HEK293 (cell line): ENCODE data around the gene FAM193B.
A peak's percentile ranks its signal among the peaks of the same experiment; 100 is the strongest.

Experiments
- BCL11A ChIP-seq: fragments of 450-650 bp; formaldehyde crosslinking; IDR thresholded peaks from 2 replicates; pipeline ENCODE4 v1.5.1; 2016; ENCODE audit warnings: low read depth, missing biosample characterization, missing genetic modification characterization
- GLI2 ChIP-seq: fragments of 450-650 bp; formaldehyde crosslinking; IDR thresholded peaks from 2 replicates; pipeline ENCODE4; 2017; ENCODE audit warnings: missing biosample characterization, missing genetic modification characterization, low read depth, borderline replicate concordance
- HOXC10 ChIP-seq: sonication (generic); formaldehyde crosslinking; IDR thresholded peaks from 2 replicates; pipeline ENCODE4 v1.8.1; 2023; ENCODE audit warnings: mild to moderate bottlenecking, missing genetic modification reagents
- KLF7 ChIP-seq: fragments of 450-650 bp; formaldehyde crosslinking; IDR thresholded peaks from 2 replicates; pipeline ENCODE4 v1.5.1; 2016; ENCODE audit warnings: missing biosample characterization, missing genetic modification characterization, borderline replicate concordance
- SCRT2 ChIP-seq: fragments of 450-650 bp; formaldehyde crosslinking; IDR thresholded peaks from 2 replicates; pipeline ENCODE4 v1.5.1; 2016; ENCODE audit warnings: missing biosample characterization, missing genetic modification characterization
- SP3 ChIP-seq: fragments of 450-650 bp; formaldehyde crosslinking; IDR thresholded peaks from 2 replicates; pipeline ENCODE4 v1.5.1; 2016; ENCODE audit warnings: missing biosample characterization, missing genetic modification characterization
- ZBTB20 ChIP-seq: fragments of 450-650 bp; formaldehyde crosslinking; IDR thresholded peaks from 2 replicates; pipeline ENCODE4 v1.5.1; 2016; ENCODE audit warnings: missing biosample characterization, missing genetic modification characterization
- ZIC2 ChIP-seq: fragments of 450-650 bp; formaldehyde crosslinking; IDR thresholded peaks from 2 replicates; pipeline ENCODE4 v1.5.1; 2016; ENCODE audit warnings: missing biosample characterization, missing genetic modification characterization
- ZNF214 ChIP-seq: fragments of 450-650 bp; formaldehyde crosslinking; IDR thresholded peaks from 2 replicates; pipeline ENCODE4 v1.5.1; 2017; ENCODE audit warnings: missing biosample characterization, mild to moderate bottlenecking, missing genetic modification characterization, borderline replicate concordance
- ZNF48 ChIP-seq: fragments of 450-650 bp; formaldehyde crosslinking; IDR thresholded peaks from 2 replicates; pipeline ENCODE4 v1.5.1; 2016; ENCODE audit warnings: missing biosample characterization, missing genetic modification characterization
- ZNF529 ChIP-seq: fragments of 450-650 bp; formaldehyde crosslinking; IDR thresholded peaks from 2 replicates; pipeline ENCODE4 v1.5.1; 2017; ENCODE audit warnings: missing genetic modification characterization, missing biosample characterization; ENCODE audit not compliant: insufficient replicate concordance
- ZNF560 ChIP-seq: fragments of 450-650 bp; formaldehyde crosslinking; IDR thresholded peaks from 2 replicates; pipeline ENCODE4 v1.5.1; 2017; ENCODE audit warnings: missing biosample characterization, missing genetic modification characterization, borderline replicate concordance
- ZNF585B ChIP-seq: fragments of 450-650 bp; formaldehyde crosslinking; IDR thresholded peaks from 2 replicates; pipeline ENCODE4 v1.5.1; 2016; ENCODE audit warnings: missing biosample characterization, missing genetic modification characterization
- ZNF596 ChIP-seq: fragments of 450-650 bp; IDR thresholded peaks from 2 replicates; pipeline ENCODE4 v1.5.0; 2018; ENCODE audit warnings: missing biosample characterization, mild to moderate bottlenecking, missing genetic modification characterization, moderate library complexity
- ZNF621 ChIP-seq: fragments of 450-650 bp; formaldehyde crosslinking; IDR thresholded peaks from 2 replicates; pipeline ENCODE4 v1.5.1; 2017; ENCODE audit warnings: missing biosample characterization, missing genetic modification characterization
- ZNF626 ChIP-seq: fragments of 450-650 bp; sonication (Bioruptor Pico); formaldehyde crosslinking; IDR thresholded peaks from 2 replicates; pipeline ENCODE4 v1.5.1; 2018; ENCODE audit warnings: missing biosample characterization, missing genetic modification characterization, inconsistent platforms
- ZNF701 ChIP-seq: fragments of 450-650 bp; formaldehyde crosslinking; IDR thresholded peaks from 2 replicates; pipeline ENCODE4 v1.5.1; 2016; ENCODE audit warnings: missing biosample characterization, missing genetic modification characterization
- ZNF785 ChIP-seq: fragments of 450-650 bp; formaldehyde crosslinking; IDR thresholded peaks from 2 replicates; pipeline ENCODE4 v1.5.1; 2016; ENCODE audit warnings: missing biosample characterization, missing genetic modification characterization
- ZNF830 ChIP-seq: fragments of 450-650 bp; IDR thresholded peaks from 2 replicates; pipeline ENCODE4 v1.5.0; 2018; ENCODE audit warnings: missing biosample characterization, missing genetic modification characterization, low read depth, mild to moderate bottlenecking, moderate library complexity
- ZNF843 ChIP-seq: fragments of 450-650 bp; formaldehyde crosslinking; IDR thresholded peaks from 2 replicates; pipeline ENCODE4 v1.5.1; 2016; ENCODE audit warnings: missing biosample characterization, missing genetic modification characterization
- ZSCAN30 ChIP-seq: fragments of 450-650 bp; IDR thresholded peaks from 2 replicates; pipeline ENCODE4 v1.5.1; 2018; ENCODE audit warnings: missing biosample characterization, mild to moderate bottlenecking, missing genetic modification characterization, moderate library complexity
- ZXDB ChIP-seq: fragments of 450-650 bp; formaldehyde crosslinking; IDR thresholded peaks from 2 replicates; pipeline ENCODE4 v1.5.1; 2016; ENCODE audit warnings: missing biosample characterization, missing genetic modification characterization
- TF ChIP-seq, protein P1 (sequence below): fragments of 450-650 bp; formaldehyde crosslinking; conservative IDR thresholded peaks from 2 replicates; pipeline ENCODE4 v1.5.1; 2016; ENCODE audit warnings: low read depth, missing biosample characterization, missing genetic modification characterization
- TF ChIP-seq, protein P2 (sequence below): fragments of 450-650 bp; formaldehyde crosslinking; IDR thresholded peaks from 2 replicates; pipeline ENCODE4 v1.5.1; 2016; ENCODE audit warnings: missing biosample characterization, missing genetic modification characterization
- TF ChIP-seq, protein P3 (sequence below): fragments of 450-650 bp; formaldehyde crosslinking; IDR thresholded peaks from 2 replicates; pipeline ENCODE4 v1.5.1; 2017; ENCODE audit warnings: missing biosample characterization, missing genetic modification characterization
- TF ChIP-seq, protein P4 (sequence below): fragments of 450-650 bp; formaldehyde crosslinking; IDR thresholded peaks from 2 replicates; pipeline ENCODE4 v1.5.0; 2017; ENCODE audit warnings: missing biosample characterization, missing genetic modification characterization, borderline replicate concordance
- TF ChIP-seq, protein P5 (sequence below): IDR thresholded peaks from 2 replicates; pipeline ENCODE4 v1.6.1; 2011; ENCODE audit warnings: mild to moderate bottlenecking, low read depth, low read length, borderline replicate concordance
- TF ChIP-seq, protein P6 (sequence below): sonication (generic); formaldehyde crosslinking; IDR thresholded peaks from 2 replicates; pipeline ENCODE4 v1.8.1; 2022; ENCODE audit warnings: mild to moderate bottlenecking, moderate library complexity, missing genetic modification reagents

The FAM193B gene

DNA sequence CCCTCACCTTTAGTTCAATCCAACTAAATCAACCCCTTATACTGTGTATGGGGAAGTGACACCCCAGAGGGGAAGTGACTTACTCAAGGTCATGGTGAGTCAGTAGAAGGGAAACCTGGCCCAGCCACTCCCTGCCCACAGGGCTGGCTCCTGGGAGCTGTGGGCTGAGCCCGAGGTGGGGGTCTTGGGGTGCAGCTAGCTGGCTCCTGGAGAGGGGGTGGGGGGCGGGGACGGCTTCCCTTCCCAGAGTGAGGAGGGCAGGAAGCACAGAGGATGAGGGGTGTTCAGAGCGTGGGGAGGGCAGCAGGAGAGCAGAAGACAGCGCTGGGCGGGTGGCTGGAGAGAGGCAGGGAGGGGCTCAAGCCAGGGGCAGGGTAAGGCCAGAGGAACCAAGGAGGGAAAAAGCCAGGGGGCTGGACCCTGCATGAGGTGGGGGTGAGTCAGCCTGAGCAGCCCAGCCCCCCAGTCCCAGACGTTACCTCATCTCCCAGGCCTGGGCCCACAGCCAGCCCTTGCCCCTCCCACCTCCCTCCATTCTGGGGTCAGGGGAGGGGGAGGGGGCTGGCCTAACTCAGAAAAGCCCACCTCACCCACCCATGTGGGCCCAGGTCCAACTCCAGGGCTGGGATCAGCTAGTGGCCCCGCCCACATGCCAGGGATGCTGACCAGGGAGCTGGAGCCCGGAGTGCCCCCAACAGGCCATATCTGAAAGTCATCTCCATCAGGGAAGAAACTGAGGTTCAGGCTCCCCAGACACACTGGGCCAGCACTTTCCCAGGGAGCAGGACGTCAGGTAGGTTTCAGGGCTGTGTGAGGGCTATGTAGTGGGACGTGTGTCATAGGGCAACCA, 59.8 kb downstream of the FAM193B start (continued):
- TF ChIP-seq, protein P1, sequence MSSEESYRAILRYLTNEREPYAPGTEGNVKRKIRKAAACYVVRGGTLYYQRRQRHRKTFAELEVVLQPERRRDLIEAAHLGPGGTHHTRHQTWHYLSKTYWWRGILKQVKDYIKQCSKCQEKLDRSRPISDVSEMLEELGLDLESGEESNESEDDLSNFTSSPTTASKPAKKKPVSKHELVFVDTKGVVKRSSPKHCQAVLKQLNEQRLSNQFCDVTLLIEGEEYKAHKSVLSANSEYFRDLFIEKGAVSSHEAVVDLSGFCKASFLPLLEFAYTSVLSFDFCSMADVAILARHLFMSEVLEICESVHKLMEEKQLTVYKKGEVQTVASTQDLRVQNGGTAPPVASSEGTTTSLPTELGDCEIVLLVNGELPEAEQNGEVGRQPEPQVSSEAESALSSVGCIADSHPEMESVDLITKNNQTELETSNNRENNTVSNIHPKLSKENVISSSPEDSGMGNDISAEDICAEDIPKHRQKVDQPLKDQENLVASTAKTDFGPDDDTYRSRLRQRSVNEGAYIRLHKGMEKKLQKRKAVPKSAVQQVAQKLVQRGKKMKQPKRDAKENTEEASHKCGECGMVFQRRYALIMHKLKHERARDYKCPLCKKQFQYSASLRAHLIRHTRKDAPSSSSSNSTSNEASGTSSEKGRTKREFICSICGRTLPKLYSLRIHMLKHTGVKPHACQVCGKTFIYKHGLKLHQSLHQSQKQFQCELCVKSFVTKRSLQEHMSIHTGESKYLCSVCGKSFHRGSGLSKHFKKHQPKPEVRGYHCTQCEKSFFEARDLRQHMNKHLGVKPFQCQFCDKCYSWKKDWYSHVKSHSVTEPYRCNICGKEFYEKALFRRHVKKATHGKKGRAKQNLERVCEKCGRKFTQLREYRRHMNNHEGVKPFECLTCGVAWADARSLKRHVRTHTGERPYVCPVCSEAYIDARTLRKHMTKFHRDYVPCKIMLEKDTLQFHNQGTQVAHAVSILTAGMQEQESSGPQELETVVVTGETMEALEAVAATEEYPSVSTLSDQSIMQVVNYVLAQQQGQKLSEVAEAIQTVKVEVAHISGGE (tag by site-specific recombination) = no peak
- peak; percentile 79 for TF ChIP-seq SP3 (tag by site-specific recombination)
- TF ChIP-seq ZNF560 (tag by site-specific recombination) = no peak
- TF ChIP-seq KLF7 = peak; percentile 55; the same call in 1 of the 2 replicates
- no peak for TF ChIP-seq ZNF626
- no peak for TF ChIP-seq ZNF214 (tag by site-specific recombination)
- no peak for TF ChIP-seq ZSCAN30
- TF ChIP-seq ZXDB (tag by site-specific recombination) = no peak
- TF ChIP-seq GLI2 (tag by site-specific recombination) = no peak
- TF ChIP-seq, protein P2, sequence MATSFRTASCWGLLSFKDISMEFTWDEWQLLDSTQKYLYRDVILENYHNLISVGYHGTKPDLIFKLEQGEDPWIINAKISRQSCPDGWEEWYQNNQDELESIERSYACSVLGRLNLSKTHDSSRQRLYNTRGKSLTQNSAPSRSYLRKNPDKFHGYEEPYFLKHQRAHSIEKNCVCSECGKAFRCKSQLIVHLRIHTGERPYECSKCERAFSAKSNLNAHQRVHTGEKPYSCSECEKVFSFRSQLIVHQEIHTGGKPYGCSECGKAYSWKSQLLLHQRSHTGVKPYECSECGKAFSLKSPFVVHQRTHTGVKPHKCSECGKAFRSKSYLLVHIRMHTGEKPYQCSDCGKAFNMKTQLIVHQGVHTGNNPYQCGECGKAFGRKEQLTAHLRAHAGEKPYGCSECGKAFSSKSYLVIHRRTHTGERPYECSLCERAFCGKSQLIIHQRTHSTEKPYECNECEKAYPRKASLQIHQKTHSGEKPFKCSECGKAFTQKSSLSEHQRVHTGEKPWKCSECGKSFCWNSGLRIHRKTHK (tag by site-specific recombination) = no peak
- no peak for TF ChIP-seq ZNF529 (tag by site-specific recombination)
- TF ChIP-seq ZNF843 (tag by site-specific recombination) = no peak
- TF ChIP-seq, protein P3, sequence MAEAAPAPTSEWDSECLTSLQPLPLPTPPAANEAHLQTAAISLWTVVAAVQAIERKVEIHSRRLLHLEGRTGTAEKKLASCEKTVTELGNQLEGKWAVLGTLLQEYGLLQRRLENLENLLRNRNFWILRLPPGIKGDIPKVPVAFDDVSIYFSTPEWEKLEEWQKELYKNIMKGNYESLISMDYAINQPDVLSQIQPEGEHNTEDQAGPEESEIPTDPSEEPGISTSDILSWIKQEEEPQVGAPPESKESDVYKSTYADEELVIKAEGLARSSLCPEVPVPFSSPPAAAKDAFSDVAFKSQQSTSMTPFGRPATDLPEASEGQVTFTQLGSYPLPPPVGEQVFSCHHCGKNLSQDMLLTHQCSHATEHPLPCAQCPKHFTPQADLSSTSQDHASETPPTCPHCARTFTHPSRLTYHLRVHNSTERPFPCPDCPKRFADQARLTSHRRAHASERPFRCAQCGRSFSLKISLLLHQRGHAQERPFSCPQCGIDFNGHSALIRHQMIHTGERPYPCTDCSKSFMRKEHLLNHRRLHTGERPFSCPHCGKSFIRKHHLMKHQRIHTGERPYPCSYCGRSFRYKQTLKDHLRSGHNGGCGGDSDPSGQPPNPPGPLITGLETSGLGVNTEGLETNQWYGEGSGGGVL (tag by site-specific recombination) = peak; percentile 86
- 0 out of 2 replicates have a peak, but pooled peaks have one; percentile 21 for TF ChIP-seq BCL11A (tag by site-specific recombination)
- TF ChIP-seq ZNF596 (tag by site-specific recombination) = no peak
- TF ChIP-seq ZIC2 = peak; percentile 27; the same call in 1 of the 2 replicates
- TF ChIP-seq, protein P4, sequence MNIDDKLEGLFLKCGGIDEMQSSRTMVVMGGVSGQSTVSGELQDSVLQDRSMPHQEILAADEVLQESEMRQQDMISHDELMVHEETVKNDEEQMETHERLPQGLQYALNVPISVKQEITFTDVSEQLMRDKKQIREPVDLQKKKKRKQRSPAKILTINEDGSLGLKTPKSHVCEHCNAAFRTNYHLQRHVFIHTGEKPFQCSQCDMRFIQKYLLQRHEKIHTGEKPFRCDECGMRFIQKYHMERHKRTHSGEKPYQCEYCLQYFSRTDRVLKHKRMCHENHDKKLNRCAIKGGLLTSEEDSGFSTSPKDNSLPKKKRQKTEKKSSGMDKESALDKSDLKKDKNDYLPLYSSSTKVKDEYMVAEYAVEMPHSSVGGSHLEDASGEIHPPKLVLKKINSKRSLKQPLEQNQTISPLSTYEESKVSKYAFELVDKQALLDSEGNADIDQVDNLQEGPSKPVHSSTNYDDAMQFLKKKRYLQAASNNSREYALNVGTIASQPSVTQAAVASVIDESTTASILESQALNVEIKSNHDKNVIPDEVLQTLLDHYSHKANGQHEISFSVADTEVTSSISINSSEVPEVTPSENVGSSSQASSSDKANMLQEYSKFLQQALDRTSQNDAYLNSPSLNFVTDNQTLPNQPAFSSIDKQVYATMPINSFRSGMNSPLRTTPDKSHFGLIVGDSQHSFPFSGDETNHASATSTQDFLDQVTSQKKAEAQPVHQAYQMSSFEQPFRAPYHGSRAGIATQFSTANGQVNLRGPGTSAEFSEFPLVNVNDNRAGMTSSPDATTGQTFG (tag by site-specific recombination) = no peak
- TF ChIP-seq, protein P5, sequence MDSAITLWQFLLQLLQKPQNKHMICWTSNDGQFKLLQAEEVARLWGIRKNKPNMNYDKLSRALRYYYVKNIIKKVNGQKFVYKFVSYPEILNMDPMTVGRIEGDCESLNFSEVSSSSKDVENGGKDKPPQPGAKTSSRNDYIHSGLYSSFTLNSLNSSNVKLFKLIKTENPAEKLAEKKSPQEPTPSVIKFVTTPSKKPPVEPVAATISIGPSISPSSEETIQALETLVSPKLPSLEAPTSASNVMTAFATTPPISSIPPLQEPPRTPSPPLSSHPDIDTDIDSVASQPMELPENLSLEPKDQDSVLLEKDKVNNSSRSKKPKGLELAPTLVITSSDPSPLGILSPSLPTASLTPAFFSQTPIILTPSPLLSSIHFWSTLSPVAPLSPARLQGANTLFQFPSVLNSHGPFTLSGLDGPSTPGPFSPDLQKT = no peak
- TF ChIP-seq ZBTB20 = no peak
- TF ChIP-seq ZNF830 (tag by site-specific recombination) = no peak
- TF ChIP-seq SCRT2 = no peak
- no peak for TF ChIP-seq ZNF585B
- no peak for TF ChIP-seq HOXC10 (CRISPR knock-in tag)
- TF ChIP-seq, protein P6, sequence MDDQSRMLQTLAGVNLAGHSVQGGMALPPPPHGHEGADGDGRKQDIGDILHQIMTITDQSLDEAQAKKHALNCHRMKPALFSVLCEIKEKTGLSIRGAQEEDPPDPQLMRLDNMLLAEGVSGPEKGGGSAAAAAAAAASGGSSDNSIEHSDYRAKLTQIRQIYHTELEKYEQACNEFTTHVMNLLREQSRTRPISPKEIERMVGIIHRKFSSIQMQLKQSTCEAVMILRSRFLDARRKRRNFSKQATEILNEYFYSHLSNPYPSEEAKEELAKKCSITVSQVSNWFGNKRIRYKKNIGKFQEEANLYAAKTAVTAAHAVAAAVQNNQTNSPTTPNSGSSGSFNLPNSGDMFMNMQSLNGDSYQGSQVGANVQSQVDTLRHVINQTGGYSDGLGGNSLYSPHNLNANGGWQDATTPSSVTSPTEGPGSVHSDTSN (CRISPR knock-in tag) = no peak
- peak; percentile 65; the same call in 1 of the 2 replicates for TF ChIP-seq ZNF785 (tag by site-specific recombination)
- no peak for TF ChIP-seq ZNF621 (tag by site-specific recombination)
- TF ChIP-seq ZNF701 (tag by site-specific recombination) = no peak
- TF ChIP-seq ZNF48 (tag by site-specific recombination) = no peak
